ENCODE data around the gene EN1. TPM values are rescaled to one million over a fixed set of nuclear protein-coding genes. Genes with fewer than 3 reads are reported as not detected.

EN1 gene
- total RNA-seq, 1 experiment from 2014 or later: not detected

Other genes starting within 250 kb of the EN1 start
- gene MARCO, start 94.5 kb upstream of the EN1 start, total RNA-seq (2021): 0.11 to 0.39 TPM in 2 of 3 replicates, not detected in the other